Neural cell (in vitro differentiated cells): ENCODE data around the gene ABHD17C. TPM values are rescaled to one million over a fixed set of nuclear protein-coding genes. Genes with fewer than 3 reads are reported as not detected.

Experiments used
- H2AFZ ChIP-seq: fragments of 200-600, 300-800 bp; sonication (generic), shearing (Covaris generic); 2 replicates; pipeline ENCODE4 v1.6.0; 2014; ENCODE audit warnings: low read depth, mild to moderate bottlenecking, antibody characterized with exemption, low read length, moderate library complexity
- H3F3A ChIP-seq: fragments of 200-600 bp; shearing (Covaris generic); 2 replicates; pipeline ENCODE4 v1.6.1; 2016; ENCODE audit warnings: mild to moderate bottlenecking, moderate library complexity, mixed read lengths, antibody characterized with exemption, low read length; ENCODE audit not compliant: insufficient read depth, poor library complexity, severe bottlenecking
- H3K27ac ChIP-seq: fragments of 200-600, 300-800 bp; sonication (generic), shearing (Covaris generic); 2 replicates; pipeline ENCODE4 v1.5.1; 2014; ENCODE audit warnings: mild to moderate bottlenecking, low read length, moderate library complexity
- H3K27me3 ChIP-seq: fragments of 300-800, 200-600 bp; sonication (generic), shearing (Covaris generic); 2 replicates; pipeline ENCODE4 v1.6.0; 2014; ENCODE audit warnings: mild to moderate bottlenecking, low read depth, low read length, moderate library complexity; ENCODE audit not compliant: insufficient read depth
- H3K36me3 ChIP-seq: fragments of 300-800, 200-600 bp; sonication (generic), shearing (Covaris generic); 2 replicates; pipeline ENCODE4 v1.5.1; 2014; ENCODE audit warnings: mild to moderate bottlenecking, antibody characterized with exemption, low read length, moderate library complexity; ENCODE audit not compliant: insufficient read depth
- H3K4me2 ChIP-seq: fragments of 300-800, 200-600 bp; sonication (generic), shearing (Covaris generic); 2 replicates; pipeline ENCODE4 v1.6.0; 2014; ENCODE audit warnings: mild to moderate bottlenecking, low read length
- H3K4me3 ChIP-seq: fragments of 300-800, 200-600 bp; sonication (generic), shearing (Covaris generic); 2 replicates; pipeline ENCODE4 v1.5.1; 2014; ENCODE audit warnings: mild to moderate bottlenecking, low read length, moderate library complexity
- H3K79me2 ChIP-seq: fragments of 200-600 bp; shearing (Covaris generic); replicated peaks from 2 replicates; pipeline ENCODE4 v1.6.0; 2014; ENCODE audit warnings: mild to moderate bottlenecking, low read length, moderate library complexity; ENCODE audit not compliant: insufficient read depth
- H3K9ac ChIP-seq: fragments of 300-800, 200-600 bp; sonication (generic), shearing (Covaris generic); 2 replicates; pipeline ENCODE4 v1.6.1; 2016; ENCODE audit warnings: mild to moderate bottlenecking, low read length, mixed read lengths
- H3K9me2 ChIP-seq: fragments of 200-600 bp; shearing (Covaris generic); 2 replicates; pipeline ENCODE4 v1.6.1; 2016; ENCODE audit warnings: mild to moderate bottlenecking, low read length, mixed read lengths; ENCODE audit not compliant: insufficient read depth
- H3K9me3 ChIP-seq: fragments of 200-600, 300-800 bp; sonication (generic), shearing (Covaris generic); 2 replicates; pipeline ENCODE4 v1.6.1; 2016; ENCODE audit warnings: mild to moderate bottlenecking, mixed run types, low read length, moderate library complexity, mixed read lengths
- H4K20me1 ChIP-seq: fragments of 200-600 bp; shearing (Covaris generic); 2 replicates; pipeline ENCODE4 v1.6.1; 2016; ENCODE audit warnings: mild to moderate bottlenecking, mixed run types; ENCODE audit not compliant: insufficient read depth
- CTCF ChIP-seq: fragments of 450-650 bp; IDR thresholded peaks from 2 replicates; pipeline ENCODE4 v1.5.1; 2014; ENCODE audit warnings: antibody characterized with exemption, mild to moderate bottlenecking, moderate library complexity; ENCODE audit not compliant: poor library complexity, severe bottlenecking
- EP300 ChIP-seq: fragments of 450-650 bp; conservative IDR thresholded peaks from 2 replicates; pipeline ENCODE4 v1.6.1; 2014; ENCODE audit warnings: antibody characterized with exemption, mild to moderate bottlenecking, moderate library complexity; ENCODE audit not compliant: poor library complexity, severe bottlenecking
- EZH2 ChIP-seq: fragments of 200-600, 300-800 bp; shearing (Covaris generic), sonication (generic); IDR thresholded peaks from 2 replicates; pipeline ENCODE4 v1.6.1; 2014; ENCODE audit warnings: antibody characterized with exemption, low read length, borderline replicate concordance, mild to moderate bottlenecking; ENCODE audit not compliant: insufficient read depth, poor library complexity, severe bottlenecking
- MXI1 ChIP-seq: fragments of 450-650 bp; conservative IDR thresholded peaks from 2 replicates; pipeline ENCODE4 v1.6.1; 2014; ENCODE audit warnings: antibody characterized with exemption, mild to moderate bottlenecking; ENCODE audit not compliant: poor library complexity, severe bottlenecking
- POLR2AphosphoS5 ChIP-seq: IDR thresholded peaks from 2 replicates; pipeline ENCODE4 v1.6.1; 2012
- RAD21 ChIP-seq: fragments of 450-650 bp; conservative IDR thresholded peaks from 2 replicates; pipeline ENCODE4 v1.6.1; 2014; ENCODE audit warnings: antibody characterized with exemption, mild to moderate bottlenecking, moderate library complexity
- REST ChIP-seq: IDR thresholded peaks from 2 replicates; pipeline ENCODE4 v1.6.1; 2012; ENCODE audit warnings: borderline replicate concordance
- SMC3 ChIP-seq: fragments of 450-650 bp; conservative IDR thresholded peaks from 2 replicates; pipeline ENCODE4 v1.6.1; 2014; ENCODE audit warnings: antibody characterized with exemption, mild to moderate bottlenecking, moderate library complexity; ENCODE audit not compliant: poor library complexity
- TAF1 ChIP-seq: IDR thresholded peaks from 2 replicates; pipeline ENCODE4 v1.6.1; 2012; ENCODE audit warnings: low read depth
- polyA plus RNA-seq: library from polyadenylated mRNA; depleted of rRNA; stranded (reverse); fragments of >200 nt; gene quantifications from 2 replicates; pipeline ENCODE4 v1.2.3, GENCODE V29; 2014

Gene ABHD17C
- polyA plus RNA-seq, 1 donor from 2014 or later: 18.3 TPM

- H3K27me3 ChIP-seq: no peaks in the 10 kb centered on the region
- H3K4me3 ChIP-seq: no peak overlapping the region
- no peaks in the 10 kb centered on the region for H3K9me3 ChIP-seq
- H3K9ac ChIP-seq: no peak overlapping the region
- no peaks in the 10 kb centered on the region for H3K36me3 ChIP-seq
- H2AFZ ChIP-seq: no peak overlapping the region
- TF ChIP-seq RAD21 (no peak), EZH2 (no peak), MXI1 (no peak), POLR2AphosphoS5 (no peak), SMC3 (no peak), TAF1 (no peak), CTCF (no peak), REST (no peak), EP300 (no peak)
- no peaks in the 10 kb centered on the region for H3K9me2 ChIP-seq
- H3F3A ChIP-seq: no peaks in the 10 kb centered on the region
- H3K79me2 ChIP-seq: no peaks in the 10 kb centered on the region
- no peak overlapping the region for H3K27ac ChIP-seq
- no peak overlapping the region for H3K4me2 ChIP-seq
- H4K20me1 ChIP-seq: no peaks in the 10 kb centered on the region
These were observed 25.3 kb upstream of the ABHD17C start for GRCh38 chr15:80669663-80670273.

GRCh38 chr15:80673561-80674244 lies 21.4 kb upstream of the ABHD17C start:
- H3F3A ChIP-seq: no peaks in the 10 kb centered on the region

More at GRCh38 chr15:80673561-80674244, 21.4 kb upstream of the ABHD17C start:
- Histone ChIP-seq H2AFZ (no peak overlapping the region), H3K27ac (no peak overlapping the region), H3K9ac (no peak overlapping the region), H3K36me3 (no peaks in the 10 kb centered on the region), H3K4me2 (no peak overlapping the region), H3K9me2 (no peaks in the 10 kb centered on the region), H3K79me2 (no peaks in the 10 kb centered on the region), H4K20me1 (no peaks in the 10 kb centered on the region), H3K4me3 (no peak overlapping the region), H3K9me3 (no peaks in the 10 kb centered on the region), H3K27me3 (no peaks in the 10 kb centered on the region)
- no peak for TF ChIP-seq REST
- no peak for TF ChIP-seq EZH2
- no peak for TF ChIP-seq POLR2AphosphoS5
- no peak for TF ChIP-seq TAF1
- TF ChIP-seq CTCF: no peak
- no peak for TF ChIP-seq SMC3
- TF ChIP-seq EP300: no peak
- TF ChIP-seq RAD21: no peak
- no peak for TF ChIP-seq MXI1
